ENCODE data around the gene RASSF4.

The RASSF4 gene

DNA sequence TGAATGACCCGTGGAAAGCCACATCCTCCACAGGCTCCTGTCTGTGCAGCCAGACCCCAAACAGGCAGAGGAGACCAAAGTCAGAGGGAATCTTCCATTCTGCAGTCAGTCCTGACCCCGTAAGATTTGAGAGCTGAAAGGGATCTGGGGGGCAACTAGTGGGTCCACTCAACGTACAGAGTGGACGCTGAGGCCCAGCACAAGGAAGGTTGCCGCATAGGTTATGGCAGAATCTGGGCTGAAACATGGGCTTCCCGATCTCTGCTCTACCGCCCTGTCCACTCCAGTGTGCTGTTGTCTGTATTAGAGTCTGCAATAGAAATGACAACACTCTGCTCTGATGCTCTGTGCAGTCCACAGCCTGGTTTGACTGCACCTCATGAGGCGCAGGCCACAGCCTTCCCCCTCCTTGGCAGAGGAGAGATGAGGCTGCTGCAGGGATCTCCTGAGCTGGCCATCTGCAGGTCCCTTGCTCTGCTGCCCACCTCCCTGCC lies 33.2 kb downstream of the RASSF4 start:
- ChIA-PET POLR2A (no interaction called here), CTCF (interaction anchor here (0.8 to 4.8 kb wide), 5 partner anchors 11 to 60 kb away, joined by 3 to 18 read pairs (median 4); no protein-coding TSS in a partner anchor)
- TF ChIP-seq, protein P1, sequence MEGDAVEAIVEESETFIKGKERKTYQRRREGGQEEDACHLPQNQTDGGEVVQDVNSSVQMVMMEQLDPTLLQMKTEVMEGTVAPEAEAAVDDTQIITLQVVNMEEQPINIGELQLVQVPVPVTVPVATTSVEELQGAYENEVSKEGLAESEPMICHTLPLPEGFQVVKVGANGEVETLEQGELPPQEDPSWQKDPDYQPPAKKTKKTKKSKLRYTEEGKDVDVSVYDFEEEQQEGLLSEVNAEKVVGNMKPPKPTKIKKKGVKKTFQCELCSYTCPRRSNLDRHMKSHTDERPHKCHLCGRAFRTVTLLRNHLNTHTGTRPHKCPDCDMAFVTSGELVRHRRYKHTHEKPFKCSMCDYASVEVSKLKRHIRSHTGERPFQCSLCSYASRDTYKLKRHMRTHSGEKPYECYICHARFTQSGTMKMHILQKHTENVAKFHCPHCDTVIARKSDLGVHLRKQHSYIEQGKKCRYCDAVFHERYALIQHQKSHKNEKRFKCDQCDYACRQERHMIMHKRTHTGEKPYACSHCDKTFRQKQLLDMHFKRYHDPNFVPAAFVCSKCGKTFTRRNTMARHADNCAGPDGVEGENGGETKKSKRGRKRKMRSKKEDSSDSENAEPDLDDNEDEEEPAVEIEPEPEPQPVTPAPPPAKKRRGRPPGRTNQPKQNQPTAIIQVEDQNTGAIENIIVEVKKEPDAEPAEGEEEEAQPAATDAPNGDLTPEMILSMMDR (IDR thresholded peaks at IDR 0.05; ENCODE audit: control extremely low read depth, extremely low read depth, low read depth, missing control alignments) = no peak
- DNase-seq (ENCODE audit: extremely low spot score) = no peak

DNA sequence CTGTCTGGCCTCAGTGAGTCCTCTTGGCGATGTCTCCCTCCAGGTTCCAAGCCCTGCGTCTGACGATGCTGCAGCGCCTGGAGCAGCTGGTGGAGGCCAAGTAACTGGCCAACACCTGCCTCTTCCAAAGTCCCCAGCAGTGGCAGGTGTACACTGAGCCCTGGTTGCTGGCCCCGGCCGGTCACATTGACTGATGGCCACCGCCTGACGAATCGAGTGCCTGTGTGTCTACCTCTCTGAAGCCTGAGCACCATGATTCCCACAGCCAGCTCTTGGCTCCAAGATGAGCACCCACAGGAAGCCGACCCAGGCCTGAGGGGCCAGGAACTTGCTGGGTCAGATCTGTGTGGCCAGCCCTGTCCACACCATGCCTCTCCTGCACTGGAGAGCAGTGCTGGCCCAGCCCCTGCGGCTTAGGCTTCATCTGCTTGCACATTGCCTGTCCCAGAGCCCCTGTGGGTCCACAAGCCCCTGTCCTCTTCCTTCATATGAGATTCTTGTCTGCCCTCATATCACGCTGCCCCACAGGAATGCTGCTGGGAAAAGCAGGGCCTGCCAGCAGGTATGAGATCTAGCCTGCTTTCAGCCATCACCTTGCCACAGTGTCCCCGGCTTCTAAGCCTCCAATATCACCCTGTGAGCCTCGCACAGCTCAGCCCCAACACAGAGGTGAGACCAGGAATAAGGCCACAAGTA lies 33.8 kb downstream of the RASSF4 start:
- DNase-seq (ENCODE audit: extremely low spot score) = no peak
- CTCF ChIA-PET = interaction anchor here (1.4 to 4.8 kb wide), 3 partner anchors 15 to 60 kb away, joined by 3 to 18 read pairs (median 10); no protein-coding TSS in a partner anchor
- TF ChIP-seq, protein P1 (IDR thresholded peaks at IDR 0.05; ENCODE audit: control extremely low read depth, extremely low read depth, low read depth, missing control alignments) = no peak
- POLR2A ChIA-PET = interaction anchor here (3.4 kb wide), 1 partner anchor 15 kb away, joined by 13 read pairs; the partner anchor contains the start of gene DEPP1

DNA sequence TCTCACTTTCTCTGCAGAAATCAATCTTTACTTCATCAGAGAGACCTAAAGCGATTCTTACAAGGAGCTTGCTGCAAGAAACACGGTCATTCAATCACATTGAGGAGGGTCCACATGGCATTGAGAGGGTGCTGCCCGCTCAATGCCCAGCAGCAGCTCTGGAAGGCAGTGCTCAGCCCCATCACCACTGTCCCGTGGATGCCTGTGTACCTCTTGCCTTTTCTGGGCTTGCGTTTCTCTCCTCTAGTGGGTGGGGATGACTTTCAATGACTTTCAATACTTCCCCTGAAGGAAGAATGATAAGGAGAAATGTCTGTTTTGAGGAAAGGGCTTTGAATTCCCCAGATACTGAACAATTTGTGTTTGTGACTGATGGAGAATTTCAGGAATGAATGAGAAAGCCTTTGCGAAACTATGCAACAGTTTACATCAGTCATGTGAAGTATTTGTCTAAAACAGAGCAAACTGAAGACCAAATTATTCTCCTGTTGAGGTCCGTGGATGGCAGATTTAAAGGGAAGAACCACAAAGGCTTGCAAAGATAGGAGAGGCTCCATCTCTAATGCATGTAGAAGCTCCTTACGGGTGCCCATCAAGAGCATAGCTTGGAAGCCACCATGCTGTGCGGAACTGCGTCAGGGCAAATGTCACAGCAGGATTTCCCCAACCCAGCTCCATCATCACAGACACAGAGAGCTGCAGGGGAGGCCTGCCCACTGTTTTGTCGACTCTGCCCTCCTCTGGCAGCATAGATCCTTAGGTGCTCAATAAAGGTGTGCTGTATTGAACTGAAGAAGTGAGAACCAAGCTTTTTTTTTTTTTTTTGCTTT lies 34.5 kb downstream of the RASSF4 start:
- TF ChIP-seq, protein P1 (IDR thresholded peaks at IDR 0.05; ENCODE audit: control extremely low read depth, extremely low read depth, low read depth, missing control alignments) = no peak
- DNase-seq (ENCODE audit: extremely low spot score) = no peak
- CTCF ChIA-PET = interaction anchor here (1.0 to 4.8 kb wide), 4 partner anchors 14 to 61 kb away, joined by 3 to 18 read pairs (median 6); no protein-coding TSS in a partner anchor
- POLR2A ChIA-PET = interaction anchor here (3.4 kb wide), 1 partner anchor 16 kb away, joined by 13 read pairs; the partner anchor contains the start of gene DEPP1

DNA sequence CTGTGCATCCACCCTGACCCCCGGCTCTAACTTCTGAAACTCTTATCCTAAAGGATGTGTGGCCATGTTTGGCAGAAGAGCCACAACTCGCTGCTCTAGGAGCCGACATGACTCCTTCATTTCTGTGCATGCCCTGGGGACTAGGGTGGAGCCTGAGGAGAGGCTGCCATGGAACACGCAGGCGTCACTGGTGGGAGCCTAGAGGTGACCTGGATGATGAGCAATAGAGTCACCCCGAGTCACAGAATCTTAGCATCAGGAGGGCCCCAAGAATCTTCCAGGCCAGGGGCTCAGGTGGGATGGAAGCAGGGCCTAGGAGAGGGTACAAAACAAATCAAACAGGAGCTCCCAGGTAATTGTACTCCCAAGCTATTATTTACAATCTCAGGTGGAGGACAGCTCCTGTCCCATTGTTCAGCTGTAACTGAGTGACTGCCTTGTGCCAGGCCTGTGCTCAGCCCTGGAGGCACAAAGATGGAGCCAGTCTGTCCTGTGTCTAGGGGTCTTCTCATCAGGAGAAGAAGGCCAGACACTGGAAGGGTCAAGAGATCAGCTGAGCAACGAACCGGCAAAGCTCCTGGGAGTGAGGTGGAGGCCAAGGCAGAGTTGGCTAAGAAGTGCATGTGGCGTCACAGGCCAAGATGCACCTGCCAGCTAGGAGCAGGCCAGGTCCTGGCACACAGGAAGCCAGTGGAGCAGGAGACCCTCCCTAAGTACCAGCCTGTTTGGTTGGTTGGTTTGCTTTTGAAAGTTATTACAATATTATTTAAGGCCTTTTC lies 35.3 kb downstream of the RASSF4 start:
- POLR2A ChIA-PET = interaction anchor here (3.4 kb wide), 1 partner anchor 16 kb away, joined by 13 read pairs; the partner anchor contains the start of gene DEPP1

DNA sequence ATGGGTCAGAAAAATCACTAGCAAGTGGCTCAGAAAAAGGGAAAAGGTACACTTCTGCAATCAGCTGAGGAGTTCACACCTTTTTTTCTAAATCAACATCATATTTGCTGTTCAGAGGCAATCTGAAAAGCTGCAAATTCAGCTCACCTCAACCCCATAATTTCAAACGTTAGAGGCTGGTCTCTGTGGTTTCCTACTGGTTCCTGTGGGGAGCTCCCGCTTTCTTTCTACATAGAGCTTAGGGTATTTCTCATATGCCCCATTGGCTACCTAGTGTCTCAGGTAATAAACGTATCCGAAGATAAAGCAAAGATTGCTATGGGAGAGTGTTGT lies 35.9 kb downstream of the RASSF4 start:
- TF ChIP-seq, protein P1 (IDR thresholded peaks at IDR 0.05; ENCODE audit: control extremely low read depth, extremely low read depth, low read depth, missing control alignments) = no peak
- ChIA-PET POLR2A (interaction anchor here (3.4 kb wide), 1 partner anchor 17 kb away, joined by 13 read pairs; the partner anchor contains the start of gene DEPP1), CTCF (interaction anchor here (0.9 to 4.8 kb wide), 7 partner anchors 9 to 62 kb away, joined by 3 to 18 read pairs (median 4); no protein-coding TSS in a partner anchor)
- DNase-seq (ENCODE audit: extremely low spot score) = no peak

More for the DNA sequence above, 35.3 kb downstream of the RASSF4 start:
- TF ChIP-seq, protein P1 (IDR thresholded peaks at IDR 0.05; ENCODE audit: control extremely low read depth, extremely low read depth, low read depth, missing control alignments) = no peak
- DNase-seq (ENCODE audit: extremely low spot score) = no peak
- CTCF ChIA-PET = interaction anchor here (1.0 to 4.8 kb wide), 7 partner anchors 8 to 62 kb away, joined by 3 to 18 read pairs (median 4); no protein-coding TSS in a partner anchor

All from GM10248 (cell line).